Stimulated activated CD4-positive, alpha-beta T cell treated with anti-CD3 and anti-CD28 coated beads, TNF-alpha, amount 100 ng/mL, for 48 hours (primary cell): ENCODE measurements around the gene SLC13A1.
"Not testable (repeated sequence)": the region's sequence is repeated elsewhere in the genome, so short reads cannot be mapped to it uniquely, and the experiment has no call there.

Source experiments
- DNase-seq, 3 donors: peaks; one replicate each; pipeline ENCODE4 v3.0.0-alpha.2; 2020; ENCODE audit warnings: low read depth in 3 of 3

The SLC13A1 gene

GRCh38 chr7:123199883-123200282 is at the start of gene SLC13A1:
TSS of gene SLC13A1 (minus strand) at chr7:123199969. CDS start at chr7:123199946, 23 bp downstream.
- DNase-seq: no peak

- DNase-seq: no peak
These were observed 45.0 kb upstream of the SLC13A1 start for GRCh38 chr7:123244768-123245167.

- DNase-seq: no peak
These were observed 42.8 kb upstream of the SLC13A1 start for GRCh38 chr7:123242467-123243092.

- DNase-seq: no peak
These were observed 42.0 kb upstream of the SLC13A1 start for GRCh38 chr7:123241809-123242208.

GRCh38 chr7:123231021-123232000 is 31.5 kb upstream of the SLC13A1 start:
- no peak for DNase-seq

GRCh38 chr7:123230603-123231002 is 30.8 kb upstream of the SLC13A1 start:
- DNase-seq: no peak

GRCh38 chr7:123230147-123230546 is 30.4 kb upstream of the SLC13A1 start:
- no peak for DNase-seq

- DNase-seq: no peak
These were observed 29.7 kb upstream of the SLC13A1 start for GRCh38 chr7:123229426-123229825.

- DNase-seq: not testable (repeated sequence)
These were observed 27.9 kb upstream of the SLC13A1 start for GRCh38 chr7:123227666-123228065.

GRCh38 chr7:123220396-123220795 is 20.6 kb upstream of the SLC13A1 start:
- DNase-seq: no peak

- no peak for DNase-seq
These were observed 19.1 kb upstream of the SLC13A1 start for GRCh38 chr7:123218866-123219265.

GRCh38 chr7:123216825-123217224 is 17.1 kb upstream of the SLC13A1 start:
- no peak for DNase-seq

GRCh38 chr7:123215350-123215749 is 15.6 kb upstream of the SLC13A1 start:
- DNase-seq: no peak

- DNase-seq: no peak
These were observed 11.8 kb upstream of the SLC13A1 start for GRCh38 chr7:123211545-123211944.

- no peak for DNase-seq
These were observed 11.2 kb upstream of the SLC13A1 start for GRCh38 chr7:123210986-123211385.

GRCh38 chr7:123209786-123210185 is 10.0 kb upstream of the SLC13A1 start:
- DNase-seq: no peak

- DNase-seq: no peak
These were observed 9.0 kb upstream of the SLC13A1 start for GRCh38 chr7:123208793-123209192.

GRCh38 chr7:123204206-123204835 is 4.6 kb upstream of the SLC13A1 start:
- DNase-seq: no peak

GRCh38 chr7:123201901-123202300 is 2.1 kb upstream of the SLC13A1 start:
- no peak for DNase-seq

GRCh38 chr7:123198668-123199652 is 809 bp downstream of the SLC13A1 start:
- DNase-seq: no peak

- DNase-seq: no peak
These were observed 1.7 kb downstream of the SLC13A1 start for GRCh38 chr7:123198111-123198510.
